ENCODE data around the gene GMDS.

Gene GMDS

GRCh38 chr6:1591243-1591642 lies 654.2 kb downstream of the GMDS start:
- peaks cover 0 to 12% of the 10 kb centered on the region in 2 donors for H3K4me1 ChIP-seq (ENCODE audit: control insufficient read depth in 2 of 2, insufficient read depth in 2 of 2, low read length in 2 of 2)
- H3K27ac ChIP-seq (ENCODE audit: low read depth in 2 of 2, low read length in 2 of 2) = no peak overlapping the region
- H3K27me3 ChIP-seq (ENCODE audit: control insufficient read depth in 2 of 2, insufficient read depth in 2 of 2, low read length in 2 of 2) = peaks cover 13 to 19% of the 10 kb centered on the region in 2 donors
- no peak overlapping the region for H3K4me3 ChIP-seq (ENCODE audit: low read length in 2 of 2)
- no peaks in the 10 kb centered on the region for H3K9me3 ChIP-seq (ENCODE audit: control insufficient read depth in 2 of 2, low read length in 2 of 2)
- no peak overlapping the region for H3K9ac ChIP-seq (ENCODE audit: low read depth in 1 of 2, low read length in 2 of 2)
- H3K36me3 ChIP-seq (ENCODE audit: control insufficient read depth in 2 of 2, insufficient read depth in 2 of 2, low read length in 2 of 2) = no peaks in the 10 kb centered on the region

GRCh38 chr6:1590580-1590979 lies 654.8 kb downstream of the GMDS start:
- H3K4me3 ChIP-seq (ENCODE audit: low read length in 2 of 2) = no peak overlapping the region
- peaks cover 0 to 10% of the 10 kb centered on the region in 2 donors for H3K4me1 ChIP-seq (ENCODE audit: control insufficient read depth in 2 of 2, insufficient read depth in 2 of 2, low read length in 2 of 2)
- peaks cover 7 to 13% of the 10 kb centered on the region in 2 donors for H3K27me3 ChIP-seq (ENCODE audit: control insufficient read depth in 2 of 2, insufficient read depth in 2 of 2, low read length in 2 of 2)
- H3K9ac ChIP-seq (ENCODE audit: low read depth in 1 of 2, low read length in 2 of 2) = no peak overlapping the region
- no peak overlapping the region for H3K27ac ChIP-seq (ENCODE audit: low read depth in 2 of 2, low read length in 2 of 2)
- H3K9me3 ChIP-seq (ENCODE audit: control insufficient read depth in 2 of 2, low read length in 2 of 2) = no peaks in the 10 kb centered on the region
- no peaks in the 10 kb centered on the region for H3K36me3 ChIP-seq (ENCODE audit: control insufficient read depth in 2 of 2, insufficient read depth in 2 of 2, low read length in 2 of 2)

- Histone ChIP-seq H3K9me3 (ENCODE audit: control insufficient read depth in 2 of 2, low read length in 2 of 2) (no peaks in the 10 kb centered on the region), H3K4me1 (ENCODE audit: control insufficient read depth in 2 of 2, insufficient read depth in 2 of 2, low read length in 2 of 2) (peaks cover 0 to 10% of the 10 kb centered on the region in 2 donors), H3K4me3 (ENCODE audit: low read length in 2 of 2) (no peak overlapping the region), H3K27me3 (ENCODE audit: control insufficient read depth in 2 of 2, insufficient read depth in 2 of 2, low read length in 2 of 2) (peaks cover under 1 to 4% of the 10 kb centered on the region in 2 donors), H3K9ac (ENCODE audit: low read depth in 1 of 2, low read length in 2 of 2) (no peak overlapping the region), H3K36me3 (ENCODE audit: control insufficient read depth in 2 of 2, insufficient read depth in 2 of 2, low read length in 2 of 2) (no peaks in the 10 kb centered on the region), H3K27ac (ENCODE audit: low read depth in 2 of 2, low read length in 2 of 2) (peak overlapping the region in 1 of 2 donors; percentile 27)
These were observed 656.2 kb downstream of the GMDS start for GRCh38 chr6:1589208-1589607.

- no peak overlapping the region for H3K4me3 ChIP-seq (ENCODE audit: low read length in 2 of 2)
- H3K9ac ChIP-seq (ENCODE audit: low read depth in 1 of 2, low read length in 2 of 2) = no peak overlapping the region
- H3K36me3 ChIP-seq (ENCODE audit: control insufficient read depth in 2 of 2, insufficient read depth in 2 of 2, low read length in 2 of 2) = no peaks in the 10 kb centered on the region
- peaks cover 0 to 10% of the 10 kb centered on the region in 2 donors for H3K4me1 ChIP-seq (ENCODE audit: control insufficient read depth in 2 of 2, insufficient read depth in 2 of 2, low read length in 2 of 2)
- no peaks in the 10 kb centered on the region for H3K27me3 ChIP-seq (ENCODE audit: control insufficient read depth in 2 of 2, insufficient read depth in 2 of 2, low read length in 2 of 2)
- H3K27ac ChIP-seq (ENCODE audit: low read depth in 2 of 2, low read length in 2 of 2) = no peak overlapping the region
- H3K9me3 ChIP-seq (ENCODE audit: control insufficient read depth in 2 of 2, low read length in 2 of 2) = no peaks in the 10 kb centered on the region
These were observed 657.4 kb downstream of the GMDS start for GRCh38 chr6:1587977-1588376.

- Histone ChIP-seq H3K4me3 (ENCODE audit: low read length in 2 of 2) (no peak overlapping the region), H3K9me3 (ENCODE audit: control insufficient read depth in 2 of 2, low read length in 2 of 2) (no peaks in the 10 kb centered on the region), H3K36me3 (ENCODE audit: control insufficient read depth in 2 of 2, insufficient read depth in 2 of 2, low read length in 2 of 2) (no peaks in the 10 kb centered on the region), H3K9ac (ENCODE audit: low read depth in 1 of 2, low read length in 2 of 2) (no peak overlapping the region), H3K27me3 (ENCODE audit: control insufficient read depth in 2 of 2, insufficient read depth in 2 of 2, low read length in 2 of 2) (no peaks in the 10 kb centered on the region), H3K4me1 (ENCODE audit: control insufficient read depth in 2 of 2, insufficient read depth in 2 of 2, low read length in 2 of 2) (peaks cover 0 to 10% of the 10 kb centered on the region in 2 donors), H3K27ac (ENCODE audit: low read depth in 2 of 2, low read length in 2 of 2) (no peak overlapping the region)
These were observed 657.9 kb downstream of the GMDS start for GRCh38 chr6:1587546-1587945.

- Histone ChIP-seq H3K9me3 (ENCODE audit: control insufficient read depth in 2 of 2, low read length in 2 of 2) (no peaks in the 10 kb centered on the region), H3K27me3 (ENCODE audit: control insufficient read depth in 2 of 2, insufficient read depth in 2 of 2, low read length in 2 of 2) (no peaks in the 10 kb centered on the region), H3K36me3 (ENCODE audit: control insufficient read depth in 2 of 2, insufficient read depth in 2 of 2, low read length in 2 of 2) (no peaks in the 10 kb centered on the region), H3K27ac (ENCODE audit: low read depth in 2 of 2, low read length in 2 of 2) (no peak overlapping the region), H3K9ac (ENCODE audit: low read depth in 1 of 2, low read length in 2 of 2) (no peak overlapping the region), H3K4me1 (ENCODE audit: control insufficient read depth in 2 of 2, insufficient read depth in 2 of 2, low read length in 2 of 2) (peaks cover 0 to 10% of the 10 kb centered on the region in 2 donors), H3K4me3 (ENCODE audit: low read length in 2 of 2) (no peak overlapping the region)
These were observed 658.4 kb downstream of the GMDS start for GRCh38 chr6:1586861-1587450.

- Histone ChIP-seq H3K4me1 (ENCODE audit: control insufficient read depth in 2 of 2, insufficient read depth in 2 of 2, low read length in 2 of 2) (peaks cover 0 to 10% of the 10 kb centered on the region in 2 donors), H3K27me3 (ENCODE audit: control insufficient read depth in 2 of 2, insufficient read depth in 2 of 2, low read length in 2 of 2) (no peaks in the 10 kb centered on the region), H3K36me3 (ENCODE audit: control insufficient read depth in 2 of 2, insufficient read depth in 2 of 2, low read length in 2 of 2) (no peaks in the 10 kb centered on the region), H3K9me3 (ENCODE audit: control insufficient read depth in 2 of 2, low read length in 2 of 2) (no peaks in the 10 kb centered on the region), H3K27ac (ENCODE audit: low read depth in 2 of 2, low read length in 2 of 2) (no peak overlapping the region), H3K4me3 (ENCODE audit: low read length in 2 of 2) (no peak overlapping the region), H3K9ac (ENCODE audit: low read depth in 1 of 2, low read length in 2 of 2) (no peak overlapping the region)
These were observed 659.1 kb downstream of the GMDS start for GRCh38 chr6:1586256-1586655.

GRCh38 chr6:1585669-1586049 lies 659.7 kb downstream of the GMDS start:
- no peaks in the 10 kb centered on the region for H3K27me3 ChIP-seq (ENCODE audit: control insufficient read depth in 2 of 2, insufficient read depth in 2 of 2, low read length in 2 of 2)
- H3K4me1 ChIP-seq (ENCODE audit: control insufficient read depth in 2 of 2, insufficient read depth in 2 of 2, low read length in 2 of 2) = peaks cover 0 to 10% of the 10 kb centered on the region in 2 donors
- no peak overlapping the region for H3K27ac ChIP-seq (ENCODE audit: low read depth in 2 of 2, low read length in 2 of 2)
- no peak overlapping the region for H3K9ac ChIP-seq (ENCODE audit: low read depth in 1 of 2, low read length in 2 of 2)
- no peaks in the 10 kb centered on the region for H3K9me3 ChIP-seq (ENCODE audit: control insufficient read depth in 2 of 2, low read length in 2 of 2)
- no peaks in the 10 kb centered on the region for H3K36me3 ChIP-seq (ENCODE audit: control insufficient read depth in 2 of 2, insufficient read depth in 2 of 2, low read length in 2 of 2)
- no peak overlapping the region for H3K4me3 ChIP-seq (ENCODE audit: low read length in 2 of 2)

- H3K27me3 ChIP-seq (ENCODE audit: control insufficient read depth in 2 of 2, insufficient read depth in 2 of 2, low read length in 2 of 2) = no peaks in the 10 kb centered on the region
- no peaks in the 10 kb centered on the region for H3K9me3 ChIP-seq (ENCODE audit: control insufficient read depth in 2 of 2, low read length in 2 of 2)
- no peaks in the 10 kb centered on the region for H3K36me3 ChIP-seq (ENCODE audit: control insufficient read depth in 2 of 2, insufficient read depth in 2 of 2, low read length in 2 of 2)
- H3K9ac ChIP-seq (ENCODE audit: low read depth in 1 of 2, low read length in 2 of 2) = no peak overlapping the region
- H3K4me1 ChIP-seq (ENCODE audit: control insufficient read depth in 2 of 2, insufficient read depth in 2 of 2, low read length in 2 of 2) = peaks cover 0 to 10% of the 10 kb centered on the region in 2 donors
- H3K27ac ChIP-seq (ENCODE audit: low read depth in 2 of 2, low read length in 2 of 2) = no peak overlapping the region
- no peak overlapping the region for H3K4me3 ChIP-seq (ENCODE audit: low read length in 2 of 2)
These were observed 660.3 kb downstream of the GMDS start for GRCh38 chr6:1584996-1585668.

GRCh38 chr6:1584146-1584545 lies 661.3 kb downstream of the GMDS start:
- Histone ChIP-seq H3K4me3 (ENCODE audit: low read length in 2 of 2) (no peak overlapping the region), H3K36me3 (ENCODE audit: control insufficient read depth in 2 of 2, insufficient read depth in 2 of 2, low read length in 2 of 2) (no peaks in the 10 kb centered on the region)

More at GRCh38 chr6:1584146-1584545, 661.3 kb downstream of the GMDS start:
- Histone ChIP-seq H3K9me3 (ENCODE audit: control insufficient read depth in 2 of 2, low read length in 2 of 2) (no peaks in the 10 kb centered on the region), H3K4me1 (ENCODE audit: control insufficient read depth in 2 of 2, insufficient read depth in 2 of 2, low read length in 2 of 2) (peaks cover 0 to 3% of the 10 kb centered on the region in 2 donors), H3K27ac (ENCODE audit: low read depth in 2 of 2, low read length in 2 of 2) (no peak overlapping the region), H3K27me3 (ENCODE audit: control insufficient read depth in 2 of 2, insufficient read depth in 2 of 2, low read length in 2 of 2) (no peaks in the 10 kb centered on the region), H3K9ac (ENCODE audit: low read depth in 1 of 2, low read length in 2 of 2) (no peak overlapping the region)
